Transverse colon (tissue), 3 donors: Measurements from ENCODE around the gene SEM1.

ENCODE experiments used
- POLR2A ChIP-seq: fragments of 450-650 bp; IDR thresholded peaks from one replicate; pipeline ENCODE4 v1.6.1; 2016; ENCODE audit warnings: antibody characterized with exemption, mild to moderate bottlenecking, moderate library complexity
- TF ChIP-seq, protein P1 (sequence below), 5 experiments: fragments of 200-600 bp in 3 of 5; fragments of 450-650 bp in 2 of 5; sonication (generic) in 3 of 5; IDR thresholded peaks; 1 replicate in 2 of 5; 2 replicates in 3 of 5; pipeline ENCODE4 v1.5.1; 2016 to 2017; ENCODE audit warnings: antibody characterized with exemption in 5 of 5, inconsistent platforms in 3 of 5, mild to moderate bottlenecking in 2 of 5, moderate library complexity in 1 of 5

DNA sequence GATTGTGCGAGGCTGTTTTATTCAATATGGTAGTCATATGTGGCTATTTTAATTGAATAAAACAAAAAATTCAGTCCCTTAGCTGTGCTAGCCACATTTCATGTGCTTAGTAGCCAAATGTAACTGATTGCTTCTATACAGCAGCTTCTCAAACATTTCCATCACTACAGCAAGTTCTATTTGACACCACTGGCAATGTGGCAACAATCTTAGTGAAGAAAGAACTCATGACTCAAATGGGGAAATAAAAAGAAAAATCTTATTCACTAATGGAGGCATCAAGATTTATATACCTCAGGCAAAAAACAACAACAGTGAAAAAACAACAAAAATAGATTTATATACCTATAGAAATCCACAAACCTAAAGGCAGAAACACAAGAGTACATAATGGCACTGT lies 17.9 kb downstream of the SEM1 start:
- TF ChIP-seq, protein P1, sequence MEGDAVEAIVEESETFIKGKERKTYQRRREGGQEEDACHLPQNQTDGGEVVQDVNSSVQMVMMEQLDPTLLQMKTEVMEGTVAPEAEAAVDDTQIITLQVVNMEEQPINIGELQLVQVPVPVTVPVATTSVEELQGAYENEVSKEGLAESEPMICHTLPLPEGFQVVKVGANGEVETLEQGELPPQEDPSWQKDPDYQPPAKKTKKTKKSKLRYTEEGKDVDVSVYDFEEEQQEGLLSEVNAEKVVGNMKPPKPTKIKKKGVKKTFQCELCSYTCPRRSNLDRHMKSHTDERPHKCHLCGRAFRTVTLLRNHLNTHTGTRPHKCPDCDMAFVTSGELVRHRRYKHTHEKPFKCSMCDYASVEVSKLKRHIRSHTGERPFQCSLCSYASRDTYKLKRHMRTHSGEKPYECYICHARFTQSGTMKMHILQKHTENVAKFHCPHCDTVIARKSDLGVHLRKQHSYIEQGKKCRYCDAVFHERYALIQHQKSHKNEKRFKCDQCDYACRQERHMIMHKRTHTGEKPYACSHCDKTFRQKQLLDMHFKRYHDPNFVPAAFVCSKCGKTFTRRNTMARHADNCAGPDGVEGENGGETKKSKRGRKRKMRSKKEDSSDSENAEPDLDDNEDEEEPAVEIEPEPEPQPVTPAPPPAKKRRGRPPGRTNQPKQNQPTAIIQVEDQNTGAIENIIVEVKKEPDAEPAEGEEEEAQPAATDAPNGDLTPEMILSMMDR (IDR thresholded peaks at IDR 0.05): no peak
- no peak for TF ChIP-seq POLR2A
